AG10803 (cell line): ENCODE measurements around the gene TOM1L2.

Experiments used
- DNase-seq: peaks from one replicate; pipeline ENCODE4 v3.0.0; 2010; ENCODE audit warnings: low read depth
- H3K4me3 ChIP-seq: 2 replicates; pipeline ENCODE4 v1.5.1; 2011; ENCODE audit warnings: mild to moderate bottlenecking, low read length, control low read depth
- CTCF ChIP-seq: conservative IDR thresholded peaks from 2 replicates; pipeline ENCODE4 v1.5.1; 2011; ENCODE audit warnings: mild to moderate bottlenecking, low read length, control low read depth, inconsistent platforms

The TOM1L2 gene

GRCh38 chr17:17900615-17901520 lies 71.3 kb downstream of the TOM1L2 start:
- TF ChIP-seq CTCF, result no peak
- H3K4me3 ChIP-seq, result no peak overlapping the region
- peak; percentile 99 for DNase-seq

- H3K4me3 ChIP-seq, result no peak overlapping the region
- DNase-seq, result no peak
- TF ChIP-seq CTCF, result no peak
Observed at GRCh38 chr17:17899486-17899885, 72.7 kb downstream of the TOM1L2 start.

GRCh38 chr17:17898673-17899072 lies 73.5 kb downstream of the TOM1L2 start:
- no peak for DNase-seq
- no peak overlapping the region for H3K4me3 ChIP-seq
- TF ChIP-seq CTCF, result no peak

- no peak for DNase-seq
- no peak overlapping the region for H3K4me3 ChIP-seq
- TF ChIP-seq CTCF, result no peak
Observed at GRCh38 chr17:17897442-17897841, 74.8 kb downstream of the TOM1L2 start.

- TF ChIP-seq CTCF, result no peak
- no peak for DNase-seq
- no peak overlapping the region for H3K4me3 ChIP-seq
Observed at GRCh38 chr17:17896746-17897145, 75.5 kb downstream of the TOM1L2 start.

- TF ChIP-seq CTCF, result no peak
- no peak for DNase-seq
- H3K4me3 ChIP-seq, result no peak overlapping the region
Observed at GRCh38 chr17:17893801-17894644, 78.2 kb downstream of the TOM1L2 start.
